GM12872 (cell line): ENCODE results near the gene CCDC102B.

Experiments used
- TF ChIP-seq, protein P1 (sequence below): IDR thresholded peaks from 3 replicates; pipeline ENCODE4 v1.5.1; 2011; ENCODE audit warnings: low read depth, mild to moderate bottlenecking, low read length, moderate library complexity; ENCODE audit not compliant: insufficient read depth

CCDC102B gene

DNA sequence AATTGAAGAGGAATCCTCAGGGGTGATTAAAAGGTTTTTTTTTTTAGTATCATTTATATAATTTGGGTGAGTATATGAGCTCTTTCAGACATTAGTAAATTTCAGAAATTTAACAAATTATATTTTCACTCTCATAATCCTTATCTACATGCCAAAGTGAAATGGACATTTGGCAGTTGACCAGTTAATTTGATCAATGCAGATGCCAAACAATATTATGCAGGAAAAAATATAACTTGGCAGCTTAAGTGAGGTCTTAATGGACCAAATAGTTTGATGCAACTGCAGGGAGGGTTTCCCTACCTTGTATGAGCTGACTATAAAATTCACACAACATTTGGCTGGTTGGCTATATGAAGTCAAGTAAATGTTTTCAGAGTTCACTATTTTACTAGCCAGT is 185.2 kb downstream of the CCDC102B start:
- TF ChIP-seq, protein P1, sequence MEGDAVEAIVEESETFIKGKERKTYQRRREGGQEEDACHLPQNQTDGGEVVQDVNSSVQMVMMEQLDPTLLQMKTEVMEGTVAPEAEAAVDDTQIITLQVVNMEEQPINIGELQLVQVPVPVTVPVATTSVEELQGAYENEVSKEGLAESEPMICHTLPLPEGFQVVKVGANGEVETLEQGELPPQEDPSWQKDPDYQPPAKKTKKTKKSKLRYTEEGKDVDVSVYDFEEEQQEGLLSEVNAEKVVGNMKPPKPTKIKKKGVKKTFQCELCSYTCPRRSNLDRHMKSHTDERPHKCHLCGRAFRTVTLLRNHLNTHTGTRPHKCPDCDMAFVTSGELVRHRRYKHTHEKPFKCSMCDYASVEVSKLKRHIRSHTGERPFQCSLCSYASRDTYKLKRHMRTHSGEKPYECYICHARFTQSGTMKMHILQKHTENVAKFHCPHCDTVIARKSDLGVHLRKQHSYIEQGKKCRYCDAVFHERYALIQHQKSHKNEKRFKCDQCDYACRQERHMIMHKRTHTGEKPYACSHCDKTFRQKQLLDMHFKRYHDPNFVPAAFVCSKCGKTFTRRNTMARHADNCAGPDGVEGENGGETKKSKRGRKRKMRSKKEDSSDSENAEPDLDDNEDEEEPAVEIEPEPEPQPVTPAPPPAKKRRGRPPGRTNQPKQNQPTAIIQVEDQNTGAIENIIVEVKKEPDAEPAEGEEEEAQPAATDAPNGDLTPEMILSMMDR: no peak

DNA sequence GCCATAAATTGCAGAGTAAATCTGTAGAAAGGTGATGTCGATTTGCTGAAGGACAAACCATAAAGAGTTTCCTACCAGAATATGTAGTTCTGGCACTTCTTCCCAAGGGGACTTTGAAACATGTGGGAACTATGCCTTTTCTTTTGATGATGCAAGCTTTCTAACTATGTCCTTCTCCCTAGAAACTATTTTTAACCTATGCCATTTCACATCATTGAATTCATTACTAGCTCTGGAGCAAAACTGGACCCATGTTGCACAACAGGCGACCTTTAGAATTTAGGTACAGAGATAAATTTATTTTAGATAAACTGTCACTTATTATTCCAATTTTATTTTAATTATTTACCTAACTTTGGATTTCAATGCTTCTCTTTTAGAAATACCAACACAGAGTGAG is 186.5 kb downstream of the CCDC102B start:
- TF ChIP-seq, protein P1: no peak

DNA sequence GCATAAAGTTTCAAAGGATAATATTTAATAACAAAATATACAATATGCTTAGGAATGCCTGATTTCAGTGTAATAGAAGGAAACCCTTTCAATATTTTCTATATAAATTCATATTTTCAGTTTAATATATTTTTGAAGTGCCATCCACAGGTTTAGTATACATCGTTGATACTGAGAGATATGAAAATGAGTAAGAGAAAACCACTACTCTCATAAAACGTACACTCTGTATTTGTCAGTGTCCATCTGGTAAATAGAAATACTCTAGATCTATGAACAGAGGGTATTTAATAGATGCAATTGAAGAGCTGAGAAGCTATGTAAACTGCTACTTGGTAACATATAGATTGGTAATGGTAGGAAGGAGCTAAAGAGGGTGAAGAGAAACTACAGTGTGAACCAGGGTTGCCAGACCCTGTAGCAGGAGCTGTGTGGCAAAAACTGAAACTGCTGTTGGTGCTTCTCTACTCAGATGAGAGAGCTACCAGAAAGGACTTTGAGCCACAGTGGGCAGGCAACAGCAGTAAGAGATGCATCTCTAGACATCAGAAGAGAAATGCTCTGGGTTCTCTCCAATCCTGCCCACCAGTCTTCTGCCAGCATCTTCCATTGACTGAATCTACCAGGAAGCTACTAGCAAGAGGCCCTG is 187.4 kb downstream of the CCDC102B start:
- TF ChIP-seq, protein P1: no peak

DNA sequence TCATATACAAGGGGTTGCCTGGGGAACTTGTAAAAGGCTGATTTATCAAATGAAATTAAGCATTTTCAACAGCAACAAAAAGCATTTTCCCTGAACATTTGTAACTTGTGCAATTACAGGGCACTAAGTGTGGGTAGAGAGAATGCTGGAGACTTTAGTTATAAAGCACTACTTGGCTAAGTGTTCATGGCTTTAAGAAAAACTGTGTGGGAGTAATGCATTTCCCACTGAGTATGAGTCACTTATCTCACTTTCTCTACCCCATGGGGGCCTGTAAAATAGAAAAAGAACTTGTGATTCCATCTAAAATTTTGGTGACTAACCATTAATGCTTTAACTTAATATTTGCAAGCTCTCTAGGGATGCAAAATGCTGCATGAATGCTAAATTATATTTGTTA is 193.4 kb downstream of the CCDC102B start:
- TF ChIP-seq, protein P1: no peak

DNA sequence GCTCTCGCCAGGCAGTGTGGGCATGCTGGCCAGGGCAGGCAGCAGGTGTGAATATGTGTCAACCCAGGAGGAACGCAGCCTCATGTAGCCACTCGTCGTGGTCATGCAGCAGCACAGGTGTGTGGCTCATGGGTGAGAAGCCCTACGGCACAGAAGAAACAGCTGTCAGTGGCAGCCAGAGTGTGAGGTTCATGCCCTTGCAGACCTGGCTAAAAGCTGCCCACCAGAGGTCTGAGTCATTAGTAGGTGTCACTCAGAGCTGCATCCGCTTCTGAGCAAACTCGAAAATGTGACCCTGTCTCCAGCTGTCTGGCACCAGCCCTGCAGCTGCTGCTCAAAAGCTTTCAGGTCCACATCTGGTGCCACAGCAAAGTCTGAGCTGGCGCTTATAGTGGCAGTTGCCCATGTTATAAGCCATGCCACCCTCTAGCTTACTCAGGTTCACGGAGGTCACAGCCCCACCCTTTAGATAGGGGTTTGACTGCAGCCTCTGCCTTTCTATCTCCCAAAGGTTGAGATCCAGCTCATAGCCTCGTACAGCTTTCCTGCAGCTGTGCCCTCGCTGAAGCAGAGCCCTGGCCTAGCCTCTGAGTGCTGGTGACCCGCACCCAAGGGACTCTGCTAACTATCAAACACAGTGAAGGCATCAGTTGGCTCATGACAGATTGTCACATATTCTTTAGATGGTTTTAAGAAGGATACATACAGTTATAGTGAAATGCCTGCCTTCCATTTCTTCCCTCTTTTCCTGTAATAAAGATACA is 195.0 kb downstream of the CCDC102B start:
- TF ChIP-seq, protein P1: no peak

DNA sequence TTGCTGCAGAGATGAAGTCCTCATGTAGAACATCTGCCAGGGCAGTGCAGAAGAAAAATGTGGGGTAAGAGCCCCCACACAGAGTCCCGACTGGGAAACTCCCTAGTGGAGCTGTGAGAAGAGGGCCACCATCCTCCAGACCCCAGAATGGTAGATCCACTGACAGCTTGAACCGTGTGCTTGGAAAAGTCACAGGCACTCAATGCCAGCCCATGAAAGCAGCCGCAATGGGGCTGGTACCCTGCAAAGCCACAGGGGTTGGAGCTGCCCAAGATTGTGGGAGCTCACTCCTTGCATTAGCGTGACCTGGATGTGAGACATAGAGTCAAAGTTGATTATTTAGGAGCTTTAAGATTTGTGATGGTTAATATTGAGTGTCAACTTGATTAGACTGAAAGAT is 197.8 kb downstream of the CCDC102B start:
- TF ChIP-seq, protein P1: no peak

DNA sequence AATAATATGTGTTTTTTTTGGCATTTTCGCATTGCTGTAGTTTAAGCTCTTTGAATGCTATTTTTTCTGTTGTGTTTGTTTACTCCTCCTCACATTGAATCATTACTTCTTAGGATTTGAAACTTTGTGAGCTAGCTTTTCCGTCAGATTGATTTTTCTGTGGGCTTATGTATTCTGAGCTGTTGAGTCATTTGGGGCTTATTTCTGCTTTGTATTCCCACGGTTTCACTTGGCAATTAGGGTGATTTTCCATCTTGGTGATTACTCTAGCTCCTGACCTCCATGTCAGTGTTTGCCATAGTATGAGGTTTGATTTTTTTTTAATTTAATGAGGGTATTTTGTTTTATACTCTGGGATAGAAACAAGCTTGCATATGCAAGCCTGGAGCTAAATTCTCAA is 200.0 kb downstream of the CCDC102B start:
- TF ChIP-seq, protein P1: no peak
